Measurements from ENCODE around the gene IGSF21.
"Not testable (repeated sequence)": the region's sequence is repeated elsewhere in the genome, so short reads cannot be mapped to it uniquely, and the experiment has no call there.

DNA sequence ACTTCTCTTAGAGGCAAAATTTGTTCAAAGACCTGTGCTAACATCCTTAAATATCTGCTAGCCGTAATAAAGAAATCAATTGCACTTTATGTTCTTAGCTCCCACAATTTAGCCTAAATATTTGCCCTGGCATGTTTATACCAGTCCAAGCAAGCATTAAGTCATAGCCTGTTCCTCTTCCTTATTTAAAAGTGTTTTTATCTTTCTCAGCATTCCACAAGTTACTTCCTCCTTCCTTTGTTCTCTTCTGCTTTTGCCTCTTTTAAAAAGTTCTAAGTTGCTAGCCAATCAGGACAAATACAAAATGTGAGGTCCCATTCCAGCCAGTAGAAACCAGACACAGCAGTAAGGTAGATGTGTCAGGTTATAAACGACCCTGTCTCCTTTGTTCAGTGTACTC lies 58.0 kb downstream of the IGSF21 start:
- TF ChIP-seq, protein P1, sequence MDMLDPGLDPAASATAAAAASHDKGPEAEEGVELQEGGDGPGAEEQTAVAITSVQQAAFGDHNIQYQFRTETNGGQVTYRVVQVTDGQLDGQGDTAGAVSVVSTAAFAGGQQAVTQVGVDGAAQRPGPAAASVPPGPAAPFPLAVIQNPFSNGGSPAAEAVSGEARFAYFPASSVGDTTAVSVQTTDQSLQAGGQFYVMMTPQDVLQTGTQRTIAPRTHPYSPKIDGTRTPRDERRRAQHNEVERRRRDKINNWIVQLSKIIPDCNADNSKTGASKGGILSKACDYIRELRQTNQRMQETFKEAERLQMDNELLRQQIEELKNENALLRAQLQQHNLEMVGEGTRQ (IDR thresholded peaks at IDR 0.05; ENCODE audit: borderline replicate concordance, low read depth, low read length): not testable (repeated sequence)
- TF ChIP-seq EZH2 (IDR thresholded peaks at IDR 0.05; ENCODE audit: borderline replicate concordance, control insufficient read depth, low read depth, low read length); JUNB (IDR thresholded peaks at IDR 0.05); POLR2A (IDR thresholded peaks at IDR 0.05; ENCODE audit: low read depth, low read length); CHD4 (IDR thresholded peaks at IDR 0.05); BHLHE40 (IDR thresholded peaks at IDR 0.05; ENCODE audit: borderline replicate concordance in 1 of 2, low read depth in 2 of 2, low read length in 1 of 2); POLR2AphosphoS5 (IDR thresholded peaks at IDR 0.05; ENCODE audit: low read length); PAX5 (IDR thresholded peaks at IDR 0.05; ENCODE audit: borderline replicate concordance, low read depth, low read length); ZNF384 (IDR thresholded peaks at IDR 0.05; ENCODE audit: borderline replicate concordance, low read depth, low read length): not testable (repeated sequence)
- TF ChIP-seq, protein P2, sequence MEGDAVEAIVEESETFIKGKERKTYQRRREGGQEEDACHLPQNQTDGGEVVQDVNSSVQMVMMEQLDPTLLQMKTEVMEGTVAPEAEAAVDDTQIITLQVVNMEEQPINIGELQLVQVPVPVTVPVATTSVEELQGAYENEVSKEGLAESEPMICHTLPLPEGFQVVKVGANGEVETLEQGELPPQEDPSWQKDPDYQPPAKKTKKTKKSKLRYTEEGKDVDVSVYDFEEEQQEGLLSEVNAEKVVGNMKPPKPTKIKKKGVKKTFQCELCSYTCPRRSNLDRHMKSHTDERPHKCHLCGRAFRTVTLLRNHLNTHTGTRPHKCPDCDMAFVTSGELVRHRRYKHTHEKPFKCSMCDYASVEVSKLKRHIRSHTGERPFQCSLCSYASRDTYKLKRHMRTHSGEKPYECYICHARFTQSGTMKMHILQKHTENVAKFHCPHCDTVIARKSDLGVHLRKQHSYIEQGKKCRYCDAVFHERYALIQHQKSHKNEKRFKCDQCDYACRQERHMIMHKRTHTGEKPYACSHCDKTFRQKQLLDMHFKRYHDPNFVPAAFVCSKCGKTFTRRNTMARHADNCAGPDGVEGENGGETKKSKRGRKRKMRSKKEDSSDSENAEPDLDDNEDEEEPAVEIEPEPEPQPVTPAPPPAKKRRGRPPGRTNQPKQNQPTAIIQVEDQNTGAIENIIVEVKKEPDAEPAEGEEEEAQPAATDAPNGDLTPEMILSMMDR (IDR thresholded peaks at IDR 0.05 in 2 of 3, conservative IDR thresholded peaks at IDR 0.05 in 1 of 3; ENCODE audit: control insufficient read depth in 2 of 3, extremely low read depth in 1 of 3, insufficient read depth in 1 of 3, low read depth in 3 of 3, low read length in 3 of 3): not testable (repeated sequence)
- TF ChIP-seq, protein P3, sequence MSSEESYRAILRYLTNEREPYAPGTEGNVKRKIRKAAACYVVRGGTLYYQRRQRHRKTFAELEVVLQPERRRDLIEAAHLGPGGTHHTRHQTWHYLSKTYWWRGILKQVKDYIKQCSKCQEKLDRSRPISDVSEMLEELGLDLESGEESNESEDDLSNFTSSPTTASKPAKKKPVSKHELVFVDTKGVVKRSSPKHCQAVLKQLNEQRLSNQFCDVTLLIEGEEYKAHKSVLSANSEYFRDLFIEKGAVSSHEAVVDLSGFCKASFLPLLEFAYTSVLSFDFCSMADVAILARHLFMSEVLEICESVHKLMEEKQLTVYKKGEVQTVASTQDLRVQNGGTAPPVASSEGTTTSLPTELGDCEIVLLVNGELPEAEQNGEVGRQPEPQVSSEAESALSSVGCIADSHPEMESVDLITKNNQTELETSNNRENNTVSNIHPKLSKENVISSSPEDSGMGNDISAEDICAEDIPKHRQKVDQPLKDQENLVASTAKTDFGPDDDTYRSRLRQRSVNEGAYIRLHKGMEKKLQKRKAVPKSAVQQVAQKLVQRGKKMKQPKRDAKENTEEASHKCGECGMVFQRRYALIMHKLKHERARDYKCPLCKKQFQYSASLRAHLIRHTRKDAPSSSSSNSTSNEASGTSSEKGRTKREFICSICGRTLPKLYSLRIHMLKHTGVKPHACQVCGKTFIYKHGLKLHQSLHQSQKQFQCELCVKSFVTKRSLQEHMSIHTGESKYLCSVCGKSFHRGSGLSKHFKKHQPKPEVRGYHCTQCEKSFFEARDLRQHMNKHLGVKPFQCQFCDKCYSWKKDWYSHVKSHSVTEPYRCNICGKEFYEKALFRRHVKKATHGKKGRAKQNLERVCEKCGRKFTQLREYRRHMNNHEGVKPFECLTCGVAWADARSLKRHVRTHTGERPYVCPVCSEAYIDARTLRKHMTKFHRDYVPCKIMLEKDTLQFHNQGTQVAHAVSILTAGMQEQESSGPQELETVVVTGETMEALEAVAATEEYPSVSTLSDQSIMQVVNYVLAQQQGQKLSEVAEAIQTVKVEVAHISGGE (CRISPR knock-in tag; IDR thresholded peaks at IDR 0.05): not testable (repeated sequence)

All from GM12878 (cell line).